ENCODE data around the gene NLN. TPM values are rescaled to one million over a fixed set of nuclear protein-coding genes. Genes with fewer than 3 reads are reported as not detected.

NLN gene
- polyA plus RNA-seq, 1 donor (not counting 4 experiments of a cell fraction or from before 2014, with no cell fraction given) = 26.1 TPM

GRCh38 chr5:65739162-65739561, 17.2 kb downstream of the NLN start:
- TF ChIP-seq EZH2 (IDR thresholded peaks at IDR 0.05; ENCODE audit: low read length) (no peak), CTCF (optimal IDR thresholded peaks at IDR 0.05 in 1 of 3, IDR thresholded peaks at IDR 0.05 in 1 of 3, conservative IDR thresholded peaks at IDR 0.05 in 1 of 3; ENCODE audit: extremely low read depth in 1 of 3, insufficient read depth in 2 of 3, low read length in 3 of 3) (no peak)
- no peak for FAIRE-seq

GRCh38 chr5:65742565-65743231, 20.7 kb downstream of the NLN start:
- H4K20me1 ChIP-seq (ENCODE audit: control insufficient read depth, extremely low read depth, insufficient read depth, low read length) = no peaks in the 10 kb centered on the region
- DNase-seq (ENCODE audit: low read depth, low spot score) (peak; percentile 44), FAIRE-seq (peak; percentile 83)
- no peaks in the 10 kb centered on the region for H3K9me3 ChIP-seq (ENCODE audit: control insufficient read depth, low read depth, low read length)
- H3K9ac ChIP-seq (ENCODE audit: control insufficient read depth, extremely low read depth, insufficient read depth, low read length) = no peak overlapping the region
- H3K4me3 ChIP-seq (ENCODE audit: control insufficient read depth in 2 of 3, extremely low read depth in 1 of 3, insufficient read depth in 2 of 3, low read depth in 1 of 3, low read length in 3 of 3) = no peak overlapping the region
- no peak overlapping the region for H3K4me2 ChIP-seq (ENCODE audit: control insufficient read depth, extremely low read depth, insufficient read depth, low read depth, low read length)
- TF ChIP-seq CTCF (optimal IDR thresholded peaks at IDR 0.05 in 1 of 3, IDR thresholded peaks at IDR 0.05 in 1 of 3, conservative IDR thresholded peaks at IDR 0.05 in 1 of 3; ENCODE audit: extremely low read depth in 1 of 3, insufficient read depth in 2 of 3, low read length in 3 of 3) (peak in 2 of 3 experiments; percentile 52 to 72), EZH2 (IDR thresholded peaks at IDR 0.05; ENCODE audit: low read length) (no peak)
- H3K36me3 ChIP-seq (ENCODE audit: control insufficient read depth in 2 of 2, extremely low read depth in 1 of 2, insufficient read depth in 2 of 2, low read length in 2 of 2) = no peaks in the 10 kb centered on the region
- no peak overlapping the region for H2AFZ ChIP-seq (ENCODE audit: control insufficient read depth, low read length)
- peaks cover 37% of the 10 kb centered on the region for H3K79me2 ChIP-seq (ENCODE audit: control insufficient read depth, insufficient read depth, low read length)
- no peaks in the 10 kb centered on the region for H3K9me1 ChIP-seq (ENCODE audit: control insufficient read depth, extremely low read depth, insufficient read depth, low read length)
- dilution Hi-C loops (cut with MboI; ENCODE audit: extremely low pct_ligation_motif_present, low sequenced_read_pairs) = no loop called here
- H3K27me3 ChIP-seq (ENCODE audit: control insufficient read depth, extremely low read depth, insufficient read depth, low read length) = no peaks in the 10 kb centered on the region
- H3K4me1 ChIP-seq (ENCODE audit: control insufficient read depth, extremely low read depth, insufficient read depth, low read length) = peaks cover 5% of the 10 kb centered on the region
- H3K27ac ChIP-seq (ENCODE audit: control insufficient read depth, insufficient read depth, low read length) = peak overlapping the region; percentile 30

More at GRCh38 chr5:65739162-65739561, 17.2 kb downstream of the NLN start:
- no peak overlapping the region for H2AFZ ChIP-seq (ENCODE audit: control insufficient read depth, low read length)
- dilution Hi-C loops (cut with MboI; ENCODE audit: extremely low pct_ligation_motif_present, low sequenced_read_pairs) = no loop called here
- peaks cover 39% of the 10 kb centered on the region for H3K79me2 ChIP-seq (ENCODE audit: control insufficient read depth, insufficient read depth, low read length)
- DNase-seq (ENCODE audit: low read depth, low spot score) = no peak
- H3K27ac ChIP-seq (ENCODE audit: control insufficient read depth, insufficient read depth, low read length) = no peak overlapping the region
- no peak overlapping the region for H3K4me3 ChIP-seq (ENCODE audit: control insufficient read depth in 2 of 3, extremely low read depth in 1 of 3, insufficient read depth in 2 of 3, low read depth in 1 of 3, low read length in 3 of 3)
- no peaks in the 10 kb centered on the region for H3K36me3 ChIP-seq (ENCODE audit: control insufficient read depth in 2 of 2, extremely low read depth in 1 of 2, insufficient read depth in 2 of 2, low read length in 2 of 2)
- no peaks in the 10 kb centered on the region for H3K9me1 ChIP-seq (ENCODE audit: control insufficient read depth, extremely low read depth, insufficient read depth, low read length)
- H3K9ac ChIP-seq (ENCODE audit: control insufficient read depth, extremely low read depth, insufficient read depth, low read length) = no peak overlapping the region
- H3K4me2 ChIP-seq (ENCODE audit: control insufficient read depth, extremely low read depth, insufficient read depth, low read depth, low read length) = no peak overlapping the region
- no peaks in the 10 kb centered on the region for H3K27me3 ChIP-seq (ENCODE audit: control insufficient read depth, extremely low read depth, insufficient read depth, low read length)
- H3K9me3 ChIP-seq (ENCODE audit: control insufficient read depth, low read depth, low read length) = no peaks in the 10 kb centered on the region
- peaks cover 5% of the 10 kb centered on the region for H3K4me1 ChIP-seq (ENCODE audit: control insufficient read depth, extremely low read depth, insufficient read depth, low read length)
- H4K20me1 ChIP-seq (ENCODE audit: control insufficient read depth, extremely low read depth, insufficient read depth, low read length) = no peaks in the 10 kb centered on the region
